HG02840 (cell line): ENCODE results near the gene SLC16A10.
"Not testable (repeated sequence)": the region's sequence is repeated elsewhere in the genome, so short reads cannot be mapped to it uniquely, and the experiment has no call there.

ENCODE experiments used
- ATAC-seq: cut with Tn5 transposase; IDR thresholded peaks from one replicate; pipeline ENCODE4 v1.9.1; 2021; ENCODE audit warnings: mild to moderate bottlenecking, moderate library complexity, moderate number of reproducible peaks; ENCODE audit not compliant: unreplicated experiment, low FRiP score

The SLC16A10 gene

GRCh38 chr6:111177131-111177530, 89.8 kb downstream of the SLC16A10 start:
- ATAC-seq = no peak

GRCh38 chr6:111183702-111184517, 96.6 kb downstream of the SLC16A10 start:
- ATAC-seq = no peak

- ATAC-seq = no peak
Observed at GRCh38 chr6:111184827-111185532, 97.7 kb downstream of the SLC16A10 start.

GRCh38 chr6:111185954-111186353, 98.7 kb downstream of the SLC16A10 start:
- ATAC-seq = no peak

GRCh38 chr6:111187874-111188273, 100.6 kb downstream of the SLC16A10 start:
- ATAC-seq = no peak

- ATAC-seq = not testable (repeated sequence)
Observed at GRCh38 chr6:111189666-111190210, 102.4 kb downstream of the SLC16A10 start.

GRCh38 chr6:111190637-111191036, 103.3 kb downstream of the SLC16A10 start:
- no peak for ATAC-seq

GRCh38 chr6:111191136-111191535, 103.8 kb downstream of the SLC16A10 start:
- not testable (repeated sequence) for ATAC-seq

GRCh38 chr6:111192911-111193555, 105.7 kb downstream of the SLC16A10 start:
- ATAC-seq = no peak

- no peak for ATAC-seq
Observed at GRCh38 chr6:111195656-111196055, 108.4 kb downstream of the SLC16A10 start.

GRCh38 chr6:111198841-111199240, 111.5 kb downstream of the SLC16A10 start:
- ATAC-seq = no peak

- no peak for ATAC-seq
Observed at GRCh38 chr6:111199935-111200334, 112.6 kb downstream of the SLC16A10 start.

- ATAC-seq = no peak
Observed at GRCh38 chr6:111200350-111201243, 113.3 kb downstream of the SLC16A10 start.

- no peak for ATAC-seq
Observed at GRCh38 chr6:111201244-111201554, 113.9 kb downstream of the SLC16A10 start.

- ATAC-seq = no peak
Observed at GRCh38 chr6:111201764-111202163, 114.5 kb downstream of the SLC16A10 start.

- ATAC-seq = not testable (repeated sequence)
Observed at GRCh38 chr6:111203539-111203938, 116.2 kb downstream of the SLC16A10 start.

- ATAC-seq = no peak
Observed at GRCh38 chr6:111204305-111204704, 117.0 kb downstream of the SLC16A10 start.

- ATAC-seq = no peak
Observed at GRCh38 chr6:111204881-111205280, 117.6 kb downstream of the SLC16A10 start.

- ATAC-seq = no peak
Observed at GRCh38 chr6:111205502-111205901, 118.2 kb downstream of the SLC16A10 start.
